Activated CD4-positive, alpha-beta T cell treated with anti-CD3 and anti-CD28 coated beads for 24 hours (primary cell): ENCODE results near the gene GABPB1.

Experiments used
- DNase-seq, 2 donors: peaks; one replicate each; pipeline ENCODE4 v3.0.0-alpha.2; 2020; ENCODE audit warnings: low read depth in 2 of 2

Gene GABPB1

GRCh38 chr15:50344006-50344464, 11.0 kb downstream of the GABPB1 start:
- no peak for DNase-seq

- no peak for DNase-seq
Observed at GRCh38 chr15:50341616-50342136, 13.3 kb downstream of the GABPB1 start.

- no peak for DNase-seq
Observed at GRCh38 chr15:50340416-50340815, 14.6 kb downstream of the GABPB1 start.

- no peak for DNase-seq
Observed at GRCh38 chr15:50339717-50340116, 15.3 kb downstream of the GABPB1 start.

GRCh38 chr15:50335251-50335650, 19.7 kb downstream of the GABPB1 start:
- no peak for DNase-seq

- no peak for DNase-seq
Observed at GRCh38 chr15:50333229-50333628, 21.8 kb downstream of the GABPB1 start.

- DNase-seq, result no peak
Observed at GRCh38 chr15:50330921-50331320, 24.1 kb downstream of the GABPB1 start.

GRCh38 chr15:50328116-50328515, 26.9 kb downstream of the GABPB1 start:
- DNase-seq, result no peak

GRCh38 chr15:50321680-50322210, 33.3 kb downstream of the GABPB1 start:
- DNase-seq, result no peak

- no peak for DNase-seq
Observed at GRCh38 chr15:50320504-50320903, 34.5 kb downstream of the GABPB1 start.

GRCh38 chr15:50318697-50319096, 36.3 kb downstream of the GABPB1 start:
- no peak for DNase-seq

GRCh38 chr15:50315814-50316630, 39.0 kb downstream of the GABPB1 start:
- DNase-seq, result no peak

- DNase-seq, result no peak
Observed at GRCh38 chr15:50312636-50313035, 42.4 kb downstream of the GABPB1 start.

GRCh38 chr15:50307799-50308198, 47.2 kb downstream of the GABPB1 start:
- DNase-seq, result no peak

GRCh38 chr15:50304836-50305235, 50.2 kb downstream of the GABPB1 start:
- no peak for DNase-seq

GRCh38 chr15:50302581-50302980, 52.4 kb downstream of the GABPB1 start:
- DNase-seq, result no peak

- DNase-seq, result no peak
Observed at GRCh38 chr15:50298340-50298739, 56.7 kb downstream of the GABPB1 start.

- no peak for DNase-seq
Observed at GRCh38 chr15:50295966-50296365, 59.0 kb downstream of the GABPB1 start.

GRCh38 chr15:50289749-50290148, 65.2 kb downstream of the GABPB1 start:
- DNase-seq, result no peak

GRCh38 chr15:50287324-50288116, 67.5 kb downstream of the GABPB1 start:
- DNase-seq, result no peak

GRCh38 chr15:50281427-50281826, 73.6 kb downstream of the GABPB1 start:
- no peak for DNase-seq

- no peak for DNase-seq
Observed at GRCh38 chr15:50280271-50280670, 74.7 kb downstream of the GABPB1 start.
